NCI-H446 (cell line): ENCODE data around the gene SOX5.

Experiments
- DNase-seq, 2 experiments: peaks; one replicate each; lab custom pipeline; 2025; lab: John Stamatoyannopoulos, UW

SOX5 gene

GRCh38 chr12:23488130-23488529, 461.3 kb downstream of the SOX5 start:
- DNase-seq, result no peak

GRCh38 chr12:23484238-23484637, 465.2 kb downstream of the SOX5 start:
- no peak for DNase-seq

- DNase-seq, result no peak
Measured at GRCh38 chr12:23482571-23482970, 466.9 kb downstream of the SOX5 start.
